ENCODE results near the gene MAP3K15. TPM values are rescaled to one million over a fixed set of nuclear protein-coding genes. Genes with fewer than 3 reads are reported as not detected.

MAP3K15 gene
- 0.12 TPM for total RNA-seq

DNA sequence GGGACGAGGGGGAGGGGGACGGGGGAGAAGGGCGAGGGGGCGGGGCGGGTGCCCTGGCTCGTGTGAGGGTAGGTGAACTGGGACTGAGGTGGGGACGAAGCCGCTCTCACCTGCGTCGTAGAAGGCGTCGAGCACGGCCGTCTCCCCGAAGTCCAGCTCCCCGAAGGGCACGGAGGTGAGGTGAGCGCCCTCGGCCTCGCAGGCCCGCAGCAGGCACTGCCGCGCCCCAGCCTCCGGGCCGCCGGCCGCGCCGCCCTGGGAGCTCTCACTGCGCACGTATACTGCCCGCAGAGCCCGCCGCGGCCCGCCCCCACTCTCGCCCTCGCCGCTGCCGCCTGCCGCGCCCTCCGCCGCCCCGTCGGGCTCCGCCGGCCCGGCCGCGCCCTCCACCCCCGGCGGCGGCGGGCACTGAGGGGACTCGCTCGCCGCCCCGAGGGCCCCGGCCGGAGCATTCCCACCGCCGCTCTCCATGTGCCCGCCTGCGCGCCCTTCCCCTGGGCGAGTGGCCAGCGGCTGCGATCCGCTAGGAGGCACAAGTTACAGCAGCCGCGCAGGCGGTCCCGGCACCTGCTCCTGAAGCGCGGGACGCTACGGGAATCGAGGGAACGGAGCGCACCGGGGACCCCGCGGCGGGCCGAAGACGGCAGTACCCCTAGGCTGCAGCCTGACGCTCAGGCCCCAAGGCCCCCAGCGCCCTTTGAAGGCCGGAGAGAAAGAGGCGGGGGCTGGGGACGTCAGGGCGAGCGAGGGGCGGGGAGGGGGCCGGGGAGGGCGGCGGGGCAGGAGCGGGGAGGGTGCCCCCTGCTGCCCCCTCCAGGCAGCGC lies at the start of gene MAP3K15:
MAP3K15 (minus strand) TSS at position 718 of the 824 bp plus-strand sequence; CDS start at position 471, 247 bp downstream.
- DNase-seq (ENCODE audit: low spot score), result no peak

- DNase-seq (ENCODE audit: low spot score), result no peak
Observed at GRCh38 chrX:19564606-19565005, 49.3 kb upstream of the MAP3K15 start.

GRCh38 chrX:19563746-19564145 lies 48.4 kb upstream of the MAP3K15 start:
- no peak for DNase-seq (ENCODE audit: low spot score)

GRCh38 chrX:19563327-19563726 lies 48.0 kb upstream of the MAP3K15 start:
- DNase-seq (ENCODE audit: low spot score), result no peak

DNA sequence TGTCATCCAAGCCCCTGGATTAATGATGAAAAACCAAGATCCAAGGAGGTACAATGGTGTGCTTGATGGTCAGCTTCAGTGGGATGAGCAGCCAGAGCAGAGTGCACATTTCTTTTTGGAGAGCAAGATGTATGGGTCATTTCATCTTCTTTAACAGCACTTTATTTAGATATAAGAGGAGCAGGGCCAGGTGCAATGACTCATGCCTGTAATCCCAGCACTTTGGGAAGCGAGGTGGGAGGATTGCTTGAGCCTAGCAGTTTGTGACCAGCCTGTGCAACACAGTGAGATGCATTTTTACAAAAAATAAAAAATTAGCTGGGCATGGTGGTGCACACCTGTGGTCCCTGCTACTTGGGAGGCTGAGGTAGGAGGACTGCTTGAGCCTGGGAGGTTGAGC lies 45.3 kb upstream of the MAP3K15 start:
- no peak for DNase-seq (ENCODE audit: low spot score)

- no peak for DNase-seq (ENCODE audit: low spot score)
Observed at GRCh38 chrX:19557822-19558221, 42.5 kb upstream of the MAP3K15 start.

DNA sequence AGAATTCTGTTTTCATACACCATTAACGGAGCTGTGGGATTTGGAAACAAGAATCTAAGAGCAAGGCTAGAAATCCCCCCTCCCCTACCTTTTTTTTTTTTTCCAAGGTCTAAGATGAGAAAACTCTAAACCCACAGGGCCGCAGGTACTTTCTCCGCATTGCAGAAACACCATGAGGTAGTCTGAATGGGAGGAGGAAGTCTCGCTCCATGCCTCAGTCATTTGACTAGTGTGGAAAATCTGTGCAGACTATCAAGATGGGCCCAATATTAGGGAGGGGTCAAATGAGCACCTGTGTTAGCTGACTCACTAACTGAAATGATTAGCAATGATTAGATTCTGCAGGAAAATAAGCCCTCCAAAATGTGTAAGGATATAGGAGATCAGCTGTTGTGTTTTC lies 40.9 kb upstream of the MAP3K15 start:
- DNase-seq (ENCODE audit: low spot score), result no peak

- DNase-seq (ENCODE audit: low spot score), result no peak
Observed at GRCh38 chrX:19555683-19556082, 40.4 kb upstream of the MAP3K15 start.

DNA sequence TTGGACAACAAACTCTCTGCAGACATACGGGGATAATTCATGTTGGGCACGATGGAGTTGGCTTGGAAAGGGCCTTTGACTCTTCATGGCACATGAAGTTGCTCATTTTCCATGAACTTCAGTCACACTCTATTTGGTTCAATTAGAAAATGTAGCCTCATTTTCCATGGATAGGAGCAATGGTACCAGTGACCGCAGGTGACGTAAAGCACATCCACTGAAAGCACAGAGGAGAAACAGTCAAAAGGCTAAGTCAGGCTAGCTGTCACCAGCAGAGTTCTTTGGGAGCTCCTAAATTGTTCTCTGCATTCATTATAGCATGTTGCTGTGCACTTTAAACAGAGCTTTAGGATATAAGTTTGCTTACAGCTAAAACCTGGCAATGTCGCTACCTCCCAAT lies 39.9 kb upstream of the MAP3K15 start:
- DNase-seq (ENCODE audit: low spot score), result no peak

- DNase-seq (ENCODE audit: low spot score), result no peak
Observed at GRCh38 chrX:19554786-19555185, 39.5 kb upstream of the MAP3K15 start.

DNA sequence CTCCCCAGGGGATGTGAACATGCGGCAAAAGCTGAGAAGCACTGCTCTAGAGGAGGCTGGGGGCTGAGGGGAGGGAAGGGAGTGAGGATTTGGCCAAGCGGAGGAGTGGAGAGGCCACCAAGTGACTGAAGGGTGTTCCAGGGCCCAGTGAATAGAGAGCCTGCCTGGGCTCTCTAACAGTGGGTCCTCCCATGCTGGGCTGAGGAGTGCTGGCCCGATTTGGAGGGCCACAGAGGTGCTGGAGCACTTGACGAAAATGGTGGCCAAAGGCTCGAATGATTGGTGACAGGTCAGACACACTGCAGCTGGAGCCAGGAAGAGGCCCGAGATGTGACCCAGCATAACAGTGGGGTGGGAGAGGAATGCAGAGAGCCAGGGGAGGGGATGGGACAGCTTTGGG lies 37.5 kb upstream of the MAP3K15 start:
- DNase-seq (ENCODE audit: low spot score), result no peak

DNA sequence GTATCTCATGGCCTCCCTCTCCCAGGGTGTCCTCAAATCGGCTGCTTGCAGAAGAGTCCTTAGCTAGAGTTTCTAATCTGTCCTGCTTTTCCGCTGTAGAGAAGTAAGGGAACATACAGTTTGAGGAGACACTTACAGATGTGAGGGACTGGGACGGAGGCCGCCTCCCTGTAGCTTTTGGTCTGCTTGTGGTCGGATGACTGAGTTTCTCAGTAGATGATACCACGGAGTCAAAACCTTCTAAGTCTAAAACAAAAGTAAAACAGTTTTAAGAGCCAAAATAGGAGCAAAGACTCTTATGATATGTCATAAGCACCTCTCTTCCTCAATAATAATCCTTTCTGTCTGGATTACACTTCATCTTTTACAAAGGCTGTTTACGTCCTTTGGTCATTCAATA lies 34.5 kb upstream of the MAP3K15 start:
- DNase-seq (ENCODE audit: low spot score), result no peak

DNA sequence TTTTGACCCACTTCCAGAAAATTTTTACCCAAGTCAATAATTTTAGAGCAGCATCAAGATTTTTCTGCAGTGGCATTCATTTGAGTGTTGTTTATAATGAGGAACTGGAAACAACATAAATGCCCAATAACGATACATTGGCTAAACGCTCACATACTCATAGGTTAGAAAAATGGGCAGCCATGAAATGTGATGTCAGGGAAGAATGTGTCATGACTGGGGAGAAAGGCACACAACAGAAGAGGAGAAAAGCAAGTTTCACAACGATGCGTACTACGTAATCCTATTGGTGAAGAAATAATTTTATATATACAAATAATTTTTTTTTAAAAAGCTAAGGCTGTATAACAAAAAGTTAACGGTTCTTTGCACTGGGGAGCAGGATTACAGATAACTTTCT lies 33.6 kb upstream of the MAP3K15 start:
- no peak for DNase-seq (ENCODE audit: low spot score)

DNA sequence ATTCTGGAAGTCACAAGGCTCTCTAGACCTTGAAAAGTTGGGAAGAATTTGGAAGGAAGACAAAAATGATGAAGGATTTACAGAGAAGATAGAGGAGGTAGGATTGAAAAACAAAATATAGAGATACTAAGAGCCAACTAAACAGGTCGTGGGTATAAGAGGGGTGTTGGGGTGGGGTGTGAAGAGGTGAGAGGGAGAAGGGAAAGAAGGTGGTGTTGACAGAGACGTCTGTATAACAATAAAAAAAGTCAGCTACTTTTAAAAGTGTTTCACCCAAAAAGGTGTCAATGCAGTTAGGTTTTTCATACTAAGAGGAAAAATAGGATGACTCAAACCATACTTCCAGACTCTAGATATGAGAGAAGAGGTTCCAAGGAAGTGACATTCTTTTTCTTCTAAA lies 33.0 kb upstream of the MAP3K15 start:
- no peak for DNase-seq (ENCODE audit: low spot score)

DNA sequence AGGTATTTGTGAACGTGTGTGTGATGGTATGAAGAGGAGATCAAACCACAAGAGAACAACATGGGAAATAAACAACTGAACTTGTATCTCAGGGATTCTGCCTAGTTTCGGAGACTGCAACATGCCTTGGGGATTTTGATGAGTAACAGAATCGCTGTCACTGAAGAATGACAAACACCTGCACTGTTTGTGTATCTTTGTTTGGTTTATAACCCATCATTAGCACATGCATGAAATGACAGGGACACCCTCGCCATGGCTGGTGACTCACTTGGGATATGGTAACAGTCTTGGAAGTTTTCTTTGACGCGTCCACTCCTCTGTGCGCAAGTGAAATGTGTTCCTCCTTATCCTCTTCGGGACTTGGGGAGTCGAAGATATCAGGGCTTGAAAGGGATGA lies 30.3 kb upstream of the MAP3K15 start:
- DNase-seq (ENCODE audit: low spot score), result no peak

GRCh38 chrX:19544693-19545305 lies 29.5 kb upstream of the MAP3K15 start:
- peak; percentile 56 for DNase-seq (ENCODE audit: low spot score)

- no peak for DNase-seq (ENCODE audit: low spot score)
Observed at GRCh38 chrX:19543951-19544381, 28.7 kb upstream of the MAP3K15 start.

DNA sequence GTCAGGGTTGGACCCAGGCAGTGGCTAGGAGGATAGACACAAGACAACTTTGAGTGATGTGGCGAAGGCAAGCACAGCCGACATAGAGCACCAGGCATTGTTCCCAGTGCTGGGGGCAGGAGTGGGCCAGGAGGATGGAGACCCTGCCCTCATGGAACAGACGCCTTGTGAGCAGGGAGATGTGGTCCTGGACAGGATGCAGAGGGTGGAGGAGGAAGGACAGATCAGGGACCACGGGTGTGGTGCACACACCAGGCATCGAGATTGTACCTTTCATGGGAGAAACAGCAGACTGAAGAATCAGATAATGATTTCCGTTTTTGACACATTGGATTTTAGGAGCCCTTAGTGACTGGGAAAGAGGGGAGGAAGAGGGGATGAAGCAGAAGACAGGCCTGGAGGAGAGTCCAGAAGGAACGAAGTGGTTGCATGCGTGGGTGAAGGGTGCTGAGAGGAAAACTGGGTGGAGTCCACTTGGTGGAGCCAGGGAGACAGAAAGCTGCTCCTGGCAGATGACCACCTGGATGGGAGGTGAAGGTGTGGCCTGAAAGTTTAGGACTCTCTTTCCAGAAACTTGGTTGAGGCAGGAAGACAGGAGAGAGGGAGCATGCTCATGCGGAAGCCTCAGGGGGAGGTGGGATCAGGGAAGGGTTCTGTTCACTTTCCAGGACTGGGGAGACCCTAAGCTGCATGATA lies 27.9 kb upstream of the MAP3K15 start:
- DNase-seq (ENCODE audit: low spot score), result no peak

- DNase-seq (ENCODE audit: low spot score), result no peak
Observed at GRCh38 chrX:19541931-19542330, 26.6 kb upstream of the MAP3K15 start.

GRCh38 chrX:19541196-19541595 lies 25.9 kb upstream of the MAP3K15 start:
- no peak for DNase-seq (ENCODE audit: low spot score)

GRCh38 chrX:19540076-19540475 lies 24.8 kb upstream of the MAP3K15 start:
- no peak for DNase-seq (ENCODE audit: low spot score)

GRCh38 chrX:19539665-19540064 lies 24.4 kb upstream of the MAP3K15 start:
- no peak for DNase-seq (ENCODE audit: low spot score)

GRCh38 chrX:19535476-19535875 lies 20.2 kb upstream of the MAP3K15 start:
- no peak for DNase-seq (ENCODE audit: low spot score)

All from mucosa of gallbladder (tissue), 1 donor.